Neural crest cell (in vitro differentiated cells): ENCODE results near the gene PLET1. TPM values are rescaled to one million over a fixed set of nuclear protein-coding genes. Genes with fewer than 3 reads are reported as not detected.
A peak's percentile ranks its signal among the peaks of the same experiment; 100 is the strongest.

Experiments
- DNase-seq: peaks from one replicate; pipeline ENCODE4 v3.0.0; 2021; ENCODE audit warnings: low read depth, mixed read lengths, low spot score
- H3K27ac Mint-ChIP-seq: one replicate; pipeline ENCODE4 v1.8.0; 2021; ENCODE audit warnings: mild to moderate bottlenecking, mixed read lengths; ENCODE audit not compliant: unreplicated experiment
- H3K27me3 Mint-ChIP-seq: 2 replicates; pipeline ENCODE4 v1.8.0; 2021; ENCODE audit warnings: low read depth, mild to moderate bottlenecking, mixed read lengths
- H3K36me3 Mint-ChIP-seq: 2 replicates; pipeline ENCODE4 v1.8.0; 2021; ENCODE audit warnings: low read depth, mild to moderate bottlenecking, mixed read lengths
- H3K4me1 Mint-ChIP-seq: 2 replicates; pipeline ENCODE4 v1.8.0; 2021; ENCODE audit warnings: mixed read lengths
- H3K4me3 Mint-ChIP-seq: one replicate; pipeline ENCODE4 v1.8.0; 2021; ENCODE audit warnings: mild to moderate bottlenecking, mixed read lengths
- H3K9me3 Mint-ChIP-seq: 2 replicates; pipeline ENCODE4 v1.8.0; 2021; ENCODE audit warnings: mixed read lengths
- CTCF ChIP-seq: fragments of 200-600 bp; sonication (generic); conservative IDR thresholded peaks from 2 replicates; pipeline ENCODE4 v1.5.0; 2021; ENCODE audit warnings: antibody characterized with exemption, mild to moderate bottlenecking
- total RNA-seq: library from RNA; stranded (reverse); gene quantifications from 2 replicates; pipeline ENCODE4 v1.2.1, GENCODE V29; 2021

PLET1 gene
- total RNA-seq, 1 donor from 2014 or later = not detected

GRCh38 chr11:112304914-112305313 is 44.3 kb upstream of the PLET1 start:
- no peak for TF ChIP-seq CTCF
- Mint-ChIP-seq H3K27me3 (no peaks in the 10 kb centered on the region), H3K4me1 (peaks cover 12% of the 10 kb centered on the region), H3K4me3 (no peak overlapping the region), H3K36me3 (no peaks in the 10 kb centered on the region), H3K27ac (no peak overlapping the region), H3K9me3 (no peaks in the 10 kb centered on the region)
- DNase-seq = no peak

- no peak overlapping the region for H3K4me3 Mint-ChIP-seq
- H3K36me3 Mint-ChIP-seq = no peaks in the 10 kb centered on the region
- DNase-seq = no peak
Measured at GRCh38 chr11:112303616-112304015, 43.0 kb upstream of the PLET1 start.

GRCh38 chr11:112302226-112302868 is 41.7 kb upstream of the PLET1 start:
- Mint-ChIP-seq H3K4me3 (no peak overlapping the region), H3K27ac (peak overlapping the region; percentile 68), H3K4me1 (peaks cover 12% of the 10 kb centered on the region), H3K27me3 (no peaks in the 10 kb centered on the region), H3K9me3 (no peaks in the 10 kb centered on the region), H3K36me3 (no peaks in the 10 kb centered on the region)
- no peak for DNase-seq
- TF ChIP-seq CTCF = no peak

More at GRCh38 chr11:112303616-112304015, 43.0 kb upstream of the PLET1 start:
- no peaks in the 10 kb centered on the region for H3K27me3 Mint-ChIP-seq
- TF ChIP-seq CTCF = no peak
- peaks cover 12% of the 10 kb centered on the region for H3K4me1 Mint-ChIP-seq
- no peaks in the 10 kb centered on the region for H3K9me3 Mint-ChIP-seq
- H3K27ac Mint-ChIP-seq = no peak overlapping the region

GRCh38 chr11:112300094-112300786 is 39.6 kb upstream of the PLET1 start:
- Mint-ChIP-seq H3K9me3 (no peaks in the 10 kb centered on the region), H3K4me1 (peaks cover 12% of the 10 kb centered on the region), H3K27ac (no peak overlapping the region), H3K4me3 (no peak overlapping the region), H3K27me3 (no peaks in the 10 kb centered on the region), H3K36me3 (no peaks in the 10 kb centered on the region)
- TF ChIP-seq CTCF = no peak
- DNase-seq = no peak

GRCh38 chr11:112298535-112298934 is 37.9 kb upstream of the PLET1 start:
- no peak for DNase-seq
- no peak overlapping the region for H3K27ac Mint-ChIP-seq
- no peak overlapping the region for H3K4me3 Mint-ChIP-seq
- no peaks in the 10 kb centered on the region for H3K9me3 Mint-ChIP-seq
- peaks cover 12% of the 10 kb centered on the region for H3K4me1 Mint-ChIP-seq
- H3K27me3 Mint-ChIP-seq = no peaks in the 10 kb centered on the region
- no peak for TF ChIP-seq CTCF
- H3K36me3 Mint-ChIP-seq = no peaks in the 10 kb centered on the region
